H9 (cell line): ENCODE measurements around the gene GALNT17. TPM values are rescaled to one million over a fixed set of nuclear protein-coding genes. Genes with fewer than 3 reads are reported as not detected.

ENCODE experiments used
- DNase-seq: peaks from one replicate; pipeline ENCODE4 v3.0.0-alpha.2; 2017
- H2AFZ ChIP-seq: one replicate; pipeline ENCODE4 v1.6.1; 2013; ENCODE audit warnings: mild to moderate bottlenecking, low read length, control low read depth, moderate library complexity
- H2AK5ac ChIP-seq: 2 replicates; pipeline ENCODE4 v1.6.1; 2013; ENCODE audit warnings: low read length, control low read depth, mixed read lengths; ENCODE audit not compliant: insufficient read length
- H2BK120ac ChIP-seq: one replicate; pipeline ENCODE4 v1.6.1; 2013; ENCODE audit warnings: low read depth, mild to moderate bottlenecking, low read length, control low read depth, inconsistent platforms; ENCODE audit not compliant: poor library complexity, severe bottlenecking
- H2BK12ac ChIP-seq: 2 replicates; pipeline ENCODE4 v1.6.1; 2013; ENCODE audit warnings: low read length, control low read depth, mixed read lengths, low read depth; ENCODE audit not compliant: insufficient read length
- H2BK15ac ChIP-seq: 2 replicates; pipeline ENCODE4 v1.6.1; 2013; ENCODE audit warnings: low read depth, low read length, control low read depth
- H2BK20ac ChIP-seq: one replicate; pipeline ENCODE4 v1.6.1; 2013; ENCODE audit warnings: low read depth, mild to moderate bottlenecking, low read length, control low read depth, inconsistent platforms; ENCODE audit not compliant: poor library complexity, severe bottlenecking
- H2BK5ac ChIP-seq: 2 replicates; pipeline ENCODE4 v1.6.1; 2013; ENCODE audit warnings: low read length, control low read depth, mixed read lengths; ENCODE audit not compliant: insufficient read length
- H3K14ac ChIP-seq: 2 replicates; pipeline ENCODE4 v1.6.1; 2013; ENCODE audit warnings: low read length, control low read depth; ENCODE audit not compliant: insufficient read depth
- H3K18ac ChIP-seq: 2 replicates; pipeline ENCODE4 v1.6.1; 2013; ENCODE audit warnings: low read depth, mild to moderate bottlenecking, mixed read lengths, low read length, control low read depth; ENCODE audit not compliant: insufficient read length
- H3K23ac ChIP-seq: 2 replicates; pipeline ENCODE4 v1.6.1; 2013; ENCODE audit warnings: low read length, control low read depth, mixed read lengths, low read depth; ENCODE audit not compliant: insufficient read length
- H3K23me2 ChIP-seq: 2 replicates; pipeline ENCODE4 v1.6.1; 2013; ENCODE audit warnings: low read depth, mild to moderate bottlenecking, mixed read lengths, low read length, control low read depth; ENCODE audit not compliant: insufficient read length, poor library complexity, severe bottlenecking
- H3K27ac ChIP-seq: 2 replicates; pipeline ENCODE4 v1.5.1; 2013; ENCODE audit warnings: low read length, control low read depth, mixed read lengths, low read depth; ENCODE audit not compliant: insufficient read length
- H3K27me3 ChIP-seq: 2 replicates; pipeline ENCODE4 v1.6.1; 2013; ENCODE audit warnings: low read length, control low read depth, inconsistent platforms; ENCODE audit not compliant: insufficient read depth
- H3K4ac ChIP-seq: 2 replicates; pipeline ENCODE4 v1.6.1; 2013; ENCODE audit warnings: low read depth, mild to moderate bottlenecking, control low read depth, inconsistent platforms, low read length, moderate library complexity
- H3K4me1 ChIP-seq: 2 replicates; pipeline ENCODE4 v1.6.1; 2013; ENCODE audit warnings: low read length, control low read depth, inconsistent platforms; ENCODE audit not compliant: insufficient read depth
- H3K4me2 ChIP-seq: 2 replicates; pipeline ENCODE4 v1.6.1; 2013; ENCODE audit warnings: low read length, control low read depth, mixed read lengths; ENCODE audit not compliant: insufficient read length, insufficient read depth
- H3K56ac ChIP-seq: 2 replicates; pipeline ENCODE4 v1.6.1; 2013; ENCODE audit warnings: low read depth, mild to moderate bottlenecking, mixed read lengths, low read length, control low read depth; ENCODE audit not compliant: insufficient read length
- H3K79me1 ChIP-seq: 2 replicates; pipeline ENCODE4 v1.6.1; 2013; ENCODE audit warnings: low read depth, mild to moderate bottlenecking, moderate library complexity, low read length, control low read depth, inconsistent platforms; ENCODE audit not compliant: insufficient read depth, poor library complexity, severe bottlenecking
- H3K79me2 ChIP-seq: 2 replicates; pipeline ENCODE4 v1.6.1; 2013; ENCODE audit warnings: low read length, control low read depth, inconsistent platforms; ENCODE audit not compliant: insufficient read depth
- H3K9ac ChIP-seq: 2 replicates; pipeline ENCODE4 v1.6.1; 2013; ENCODE audit warnings: low read length, control low read depth, mixed read lengths; ENCODE audit not compliant: insufficient read length; ENCODE audit errors: extremely low read depth
- H3K9me3 ChIP-seq: one replicate; pipeline ENCODE4 v1.6.1; 2013; ENCODE audit warnings: low read depth, low read length, inconsistent platforms; ENCODE audit not compliant: control insufficient read depth
- H3T11ph ChIP-seq: one replicate; pipeline ENCODE4 v1.6.1; 2013; ENCODE audit warnings: mild to moderate bottlenecking, low read length, control low read depth, inconsistent platforms
- H4K20me1 ChIP-seq: one replicate; pipeline ENCODE4 v1.6.1; 2013; ENCODE audit not compliant: control insufficient read depth, insufficient read length, insufficient read depth
- H4K5ac ChIP-seq: 2 replicates; pipeline ENCODE4 v1.6.1; 2013; ENCODE audit warnings: low read depth, mild to moderate bottlenecking, mixed read lengths, low read length, control low read depth; ENCODE audit not compliant: insufficient read length
- H4K8ac ChIP-seq: replicated peaks from 2 replicates; pipeline ENCODE4 v1.6.1; 2013; ENCODE audit warnings: low read length, control low read depth, mixed read lengths, low read depth; ENCODE audit not compliant: insufficient read length
- H4K91ac ChIP-seq: 2 replicates; pipeline ENCODE4 v1.6.1; 2013; ENCODE audit warnings: low read depth, mild to moderate bottlenecking, moderate library complexity, mixed read lengths, low read length, control low read depth; ENCODE audit not compliant: insufficient read length
- H3K27ac Mint-ChIP-seq, 3 experiments: 2 replicates in 2 of 3; 3 replicates in 1 of 3; pipeline ENCODE4 v1.8.0; 2020 to 2021; ENCODE audit warnings: mixed read lengths in 3 of 3, mild to moderate bottlenecking in 1 of 3, moderate library complexity in 1 of 3
- H3K27me3 Mint-ChIP-seq: 2 replicates; pipeline ENCODE4 v1.8.0; 2021; ENCODE audit warnings: low read depth, mild to moderate bottlenecking, moderate library complexity, mixed read lengths
- H3K36me3 Mint-ChIP-seq, 3 experiments: 2 replicates in 2 of 3; 3 replicates in 1 of 3; pipeline ENCODE4 v1.8.0; 2020 to 2021; ENCODE audit warnings: low read depth in 3 of 3, mixed read lengths in 3 of 3; ENCODE audit not compliant: insufficient read depth in 1 of 3
- H3K4me1 Mint-ChIP-seq, 2 experiments: 2 replicates each; pipeline ENCODE4 v1.8.0; 2020; ENCODE audit warnings: mixed read lengths in 2 of 2
- H3K4me3 Mint-ChIP-seq, 2 experiments: 2 replicates in 1 of 2; 3 replicates in 1 of 2; pipeline ENCODE4 v1.8.0; 2020 to 2021; ENCODE audit warnings: mild to moderate bottlenecking in 2 of 2, mixed read lengths in 2 of 2, moderate library complexity in 1 of 2
- H3K9me3 Mint-ChIP-seq, 2 experiments: 2 replicates in 1 of 2; 3 replicates in 1 of 2; pipeline ENCODE4 v1.8.0; 2020; ENCODE audit warnings: mild to moderate bottlenecking in 2 of 2, mixed read lengths in 2 of 2, moderate library complexity in 1 of 2
- WGBS: extraction: QIAGEN DNeasy Blood & Tissue Kit; methylation state at CpG from one replicate; pipeline ENCODE4 v1.1.7; 2013; ENCODE audit warnings: missing lambda C conversion rate, low lambda C conversion rate, mixed read lengths; ENCODE audit not compliant: insufficient read length; ENCODE audit errors: extremely low coverage; 5-methylcytosine and 5-hydroxymethylcytosine counted together
- total RNA-seq: library from RNA; stranded (reverse); gene quantifications from 2 replicates; pipeline ENCODE4 v1.2.1, GENCODE V29; 2021
- TF ChIP-seq, protein P1 (sequence below): fragments of 200-600 bp; sonication (generic); conservative IDR thresholded peaks from 3 replicates; pipeline ENCODE4 v1.8.0; 2021; ENCODE audit warnings: antibody characterized with exemption, mild to moderate bottlenecking

GALNT17 gene
- total RNA-seq, 1 experiment from 2014 or later, result 43.2 TPM

DNA sequence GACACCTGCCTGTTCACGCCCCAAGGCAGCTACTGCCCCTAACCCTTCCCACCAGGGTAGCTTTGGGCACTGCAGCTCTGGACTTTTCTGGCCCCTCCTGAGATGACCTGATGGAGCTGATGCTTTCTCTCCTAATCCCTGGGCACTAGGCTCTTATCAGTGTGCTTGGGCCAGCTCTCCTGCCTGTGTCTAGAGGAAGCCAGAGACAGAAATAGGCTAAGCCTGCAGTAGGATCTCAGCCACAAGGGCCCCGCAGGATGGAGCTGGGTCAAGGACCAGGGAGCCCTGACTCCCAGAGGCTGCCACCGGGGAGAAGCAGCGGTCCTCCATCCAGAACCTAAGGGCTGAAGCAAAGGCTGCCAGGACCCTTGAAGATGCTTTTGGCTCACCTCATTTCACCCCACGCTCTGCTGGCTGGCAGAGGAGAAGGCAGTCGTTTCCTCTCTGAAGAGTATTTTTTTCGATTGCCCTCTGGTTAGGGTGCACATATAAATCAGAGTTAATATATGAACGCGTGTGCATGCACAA, 580.8 kb downstream of the GALNT17 start:
- H3K4me1 Mint-ChIP-seq, result peaks cover 14 to 19% of the 10 kb centered on the region in 2 experiments
- peaks cover 4 to 5% of the 10 kb centered on the region in 2 experiments; a peak in 3 of 5 replicates for H3K9me3 Mint-ChIP-seq
- peaks cover 2% of the 10 kb centered on the region for H4K20me1 ChIP-seq
- H4K5ac ChIP-seq, result no peak overlapping the region
- no peaks in the 10 kb centered on the region for H3K79me2 ChIP-seq
- TF ChIP-seq, protein P1, sequence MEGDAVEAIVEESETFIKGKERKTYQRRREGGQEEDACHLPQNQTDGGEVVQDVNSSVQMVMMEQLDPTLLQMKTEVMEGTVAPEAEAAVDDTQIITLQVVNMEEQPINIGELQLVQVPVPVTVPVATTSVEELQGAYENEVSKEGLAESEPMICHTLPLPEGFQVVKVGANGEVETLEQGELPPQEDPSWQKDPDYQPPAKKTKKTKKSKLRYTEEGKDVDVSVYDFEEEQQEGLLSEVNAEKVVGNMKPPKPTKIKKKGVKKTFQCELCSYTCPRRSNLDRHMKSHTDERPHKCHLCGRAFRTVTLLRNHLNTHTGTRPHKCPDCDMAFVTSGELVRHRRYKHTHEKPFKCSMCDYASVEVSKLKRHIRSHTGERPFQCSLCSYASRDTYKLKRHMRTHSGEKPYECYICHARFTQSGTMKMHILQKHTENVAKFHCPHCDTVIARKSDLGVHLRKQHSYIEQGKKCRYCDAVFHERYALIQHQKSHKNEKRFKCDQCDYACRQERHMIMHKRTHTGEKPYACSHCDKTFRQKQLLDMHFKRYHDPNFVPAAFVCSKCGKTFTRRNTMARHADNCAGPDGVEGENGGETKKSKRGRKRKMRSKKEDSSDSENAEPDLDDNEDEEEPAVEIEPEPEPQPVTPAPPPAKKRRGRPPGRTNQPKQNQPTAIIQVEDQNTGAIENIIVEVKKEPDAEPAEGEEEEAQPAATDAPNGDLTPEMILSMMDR, result no peak
- no peak overlapping the region for H2AK5ac ChIP-seq
- no peak overlapping the region for H2BK5ac ChIP-seq
- H3K56ac ChIP-seq, result no peak overlapping the region
- no peaks in the 10 kb centered on the region for H3K27me3 Mint-ChIP-seq
- H4K8ac ChIP-seq, result no peak overlapping the region
- no peak overlapping the region for H3K18ac ChIP-seq
- no peak overlapping the region for H3K4me3 Mint-ChIP-seq
- WGBS, result no CpG with 5 or more reads among the region's 9 CpGs
- H3K4me1 ChIP-seq, result peaks cover 3% of the 10 kb centered on the region; the same call in 1 of the 2 replicates
- no peak overlapping the region for H3K4ac ChIP-seq
- no peaks in the 10 kb centered on the region for H3K79me1 ChIP-seq
- H3K23ac ChIP-seq, result no peak overlapping the region
- H2BK15ac ChIP-seq, result no peak overlapping the region
- no peaks in the 10 kb centered on the region for H3K27me3 ChIP-seq
- no peak for DNase-seq
- H2BK20ac ChIP-seq, result no peak overlapping the region
- no peak overlapping the region for H2AFZ ChIP-seq
- no peak overlapping the region for H3K4me2 ChIP-seq
- no peak overlapping the region for H3T11ph ChIP-seq
- H2BK120ac ChIP-seq, result no peak overlapping the region
- no peak overlapping the region for H4K91ac ChIP-seq
- H3K27ac ChIP-seq, result no peak overlapping the region
- H3K23me2 ChIP-seq, result no peaks in the 10 kb centered on the region
- H3K9me3 ChIP-seq, result no peaks in the 10 kb centered on the region
- no peak overlapping the region for H2BK12ac ChIP-seq
- H3K27ac Mint-ChIP-seq, result peak overlapping the region in 1 of 3 experiments; percentile 39; a peak in 1 of 7 replicates
- H3K9ac ChIP-seq, result no peak overlapping the region
- no peak overlapping the region for H3K14ac ChIP-seq
- peaks cover 13 to 29% (median 15%) of the 10 kb centered on the region in 3 experiments for H3K36me3 Mint-ChIP-seq
